H9 (cell line): Measurements from ENCODE around the gene LAMC1. TPM values are rescaled to one million over a fixed set of nuclear protein-coding genes. Genes with fewer than 3 reads are reported as not detected.

Experiments
- DNase-seq: peaks from one replicate; pipeline ENCODE4 v3.0.0-alpha.2; 2017
- H2AFZ ChIP-seq: one replicate; pipeline ENCODE4 v1.6.1; 2013; ENCODE audit warnings: mild to moderate bottlenecking, low read length, control low read depth, moderate library complexity
- H2AK5ac ChIP-seq: 2 replicates; pipeline ENCODE4 v1.6.1; 2013; ENCODE audit warnings: low read length, control low read depth, mixed read lengths; ENCODE audit not compliant: insufficient read length
- H2BK120ac ChIP-seq: one replicate; pipeline ENCODE4 v1.6.1; 2013; ENCODE audit warnings: low read depth, mild to moderate bottlenecking, low read length, control low read depth, inconsistent platforms; ENCODE audit not compliant: poor library complexity, severe bottlenecking
- H2BK12ac ChIP-seq: 2 replicates; pipeline ENCODE4 v1.6.1; 2013; ENCODE audit warnings: low read length, control low read depth, mixed read lengths, low read depth; ENCODE audit not compliant: insufficient read length
- H2BK15ac ChIP-seq: 2 replicates; pipeline ENCODE4 v1.6.1; 2013; ENCODE audit warnings: low read depth, low read length, control low read depth
- H2BK20ac ChIP-seq: one replicate; pipeline ENCODE4 v1.6.1; 2013; ENCODE audit warnings: low read depth, mild to moderate bottlenecking, low read length, control low read depth, inconsistent platforms; ENCODE audit not compliant: poor library complexity, severe bottlenecking
- H2BK5ac ChIP-seq: 2 replicates; pipeline ENCODE4 v1.6.1; 2013; ENCODE audit warnings: low read length, control low read depth, mixed read lengths; ENCODE audit not compliant: insufficient read length
- H3K14ac ChIP-seq: 2 replicates; pipeline ENCODE4 v1.6.1; 2013; ENCODE audit warnings: low read length, control low read depth; ENCODE audit not compliant: insufficient read depth
- H3K18ac ChIP-seq: 2 replicates; pipeline ENCODE4 v1.6.1; 2013; ENCODE audit warnings: low read depth, mild to moderate bottlenecking, mixed read lengths, low read length, control low read depth; ENCODE audit not compliant: insufficient read length
- H3K23ac ChIP-seq: 2 replicates; pipeline ENCODE4 v1.6.1; 2013; ENCODE audit warnings: low read length, control low read depth, mixed read lengths, low read depth; ENCODE audit not compliant: insufficient read length
- H3K23me2 ChIP-seq: 2 replicates; pipeline ENCODE4 v1.6.1; 2013; ENCODE audit warnings: low read depth, mild to moderate bottlenecking, mixed read lengths, low read length, control low read depth; ENCODE audit not compliant: insufficient read length, poor library complexity, severe bottlenecking
- H3K27ac ChIP-seq: 2 replicates; pipeline ENCODE4 v1.5.1; 2013; ENCODE audit warnings: low read length, control low read depth, mixed read lengths, low read depth; ENCODE audit not compliant: insufficient read length
- H3K27me3 ChIP-seq: 2 replicates; pipeline ENCODE4 v1.6.1; 2013; ENCODE audit warnings: low read length, control low read depth, inconsistent platforms; ENCODE audit not compliant: insufficient read depth
- H3K4ac ChIP-seq: 2 replicates; pipeline ENCODE4 v1.6.1; 2013; ENCODE audit warnings: low read depth, mild to moderate bottlenecking, control low read depth, inconsistent platforms, low read length, moderate library complexity
- H3K4me1 ChIP-seq: 2 replicates; pipeline ENCODE4 v1.6.1; 2013; ENCODE audit warnings: low read length, control low read depth, inconsistent platforms; ENCODE audit not compliant: insufficient read depth
- H3K4me2 ChIP-seq: 2 replicates; pipeline ENCODE4 v1.6.1; 2013; ENCODE audit warnings: low read length, control low read depth, mixed read lengths; ENCODE audit not compliant: insufficient read length, insufficient read depth
- H3K56ac ChIP-seq: 2 replicates; pipeline ENCODE4 v1.6.1; 2013; ENCODE audit warnings: low read depth, mild to moderate bottlenecking, mixed read lengths, low read length, control low read depth; ENCODE audit not compliant: insufficient read length
- H3K79me1 ChIP-seq: 2 replicates; pipeline ENCODE4 v1.6.1; 2013; ENCODE audit warnings: low read depth, mild to moderate bottlenecking, moderate library complexity, low read length, control low read depth, inconsistent platforms; ENCODE audit not compliant: insufficient read depth, poor library complexity, severe bottlenecking
- H3K79me2 ChIP-seq: 2 replicates; pipeline ENCODE4 v1.6.1; 2013; ENCODE audit warnings: low read length, control low read depth, inconsistent platforms; ENCODE audit not compliant: insufficient read depth
- H3K9ac ChIP-seq: 2 replicates; pipeline ENCODE4 v1.6.1; 2013; ENCODE audit warnings: low read length, control low read depth, mixed read lengths; ENCODE audit not compliant: insufficient read length; ENCODE audit errors: extremely low read depth
- H3K9me3 ChIP-seq: one replicate; pipeline ENCODE4 v1.6.1; 2013; ENCODE audit warnings: low read depth, low read length, inconsistent platforms; ENCODE audit not compliant: control insufficient read depth
- H3T11ph ChIP-seq: one replicate; pipeline ENCODE4 v1.6.1; 2013; ENCODE audit warnings: mild to moderate bottlenecking, low read length, control low read depth, inconsistent platforms
- H4K20me1 ChIP-seq: one replicate; pipeline ENCODE4 v1.6.1; 2013; ENCODE audit not compliant: control insufficient read depth, insufficient read length, insufficient read depth
- H4K5ac ChIP-seq: 2 replicates; pipeline ENCODE4 v1.6.1; 2013; ENCODE audit warnings: low read depth, mild to moderate bottlenecking, mixed read lengths, low read length, control low read depth; ENCODE audit not compliant: insufficient read length
- H4K8ac ChIP-seq: replicated peaks from 2 replicates; pipeline ENCODE4 v1.6.1; 2013; ENCODE audit warnings: low read length, control low read depth, mixed read lengths, low read depth; ENCODE audit not compliant: insufficient read length
- H4K91ac ChIP-seq: 2 replicates; pipeline ENCODE4 v1.6.1; 2013; ENCODE audit warnings: low read depth, mild to moderate bottlenecking, moderate library complexity, mixed read lengths, low read length, control low read depth; ENCODE audit not compliant: insufficient read length
- H3K27ac Mint-ChIP-seq, 3 experiments: 2 replicates in 2 of 3; 3 replicates in 1 of 3; pipeline ENCODE4 v1.8.0; 2020 to 2021; ENCODE audit warnings: mixed read lengths in 3 of 3, mild to moderate bottlenecking in 1 of 3, moderate library complexity in 1 of 3
- H3K27me3 Mint-ChIP-seq: 2 replicates; pipeline ENCODE4 v1.8.0; 2021; ENCODE audit warnings: low read depth, mild to moderate bottlenecking, moderate library complexity, mixed read lengths
- H3K36me3 Mint-ChIP-seq, 3 experiments: 2 replicates in 2 of 3; 3 replicates in 1 of 3; pipeline ENCODE4 v1.8.0; 2020 to 2021; ENCODE audit warnings: low read depth in 3 of 3, mixed read lengths in 3 of 3; ENCODE audit not compliant: insufficient read depth in 1 of 3
- H3K4me1 Mint-ChIP-seq, 2 experiments: 2 replicates each; pipeline ENCODE4 v1.8.0; 2020; ENCODE audit warnings: mixed read lengths in 2 of 2
- H3K4me3 Mint-ChIP-seq, 2 experiments: 2 replicates in 1 of 2; 3 replicates in 1 of 2; pipeline ENCODE4 v1.8.0; 2020 to 2021; ENCODE audit warnings: mild to moderate bottlenecking in 2 of 2, mixed read lengths in 2 of 2, moderate library complexity in 1 of 2
- H3K9me3 Mint-ChIP-seq, 2 experiments: 2 replicates in 1 of 2; 3 replicates in 1 of 2; pipeline ENCODE4 v1.8.0; 2020; ENCODE audit warnings: mild to moderate bottlenecking in 2 of 2, mixed read lengths in 2 of 2, moderate library complexity in 1 of 2
- CTCF ChIP-seq: fragments of 200-600 bp; sonication (generic); conservative IDR thresholded peaks from 3 replicates; pipeline ENCODE4 v1.8.0; 2021; ENCODE audit warnings: antibody characterized with exemption, mild to moderate bottlenecking
- WGBS: extraction: QIAGEN DNeasy Blood & Tissue Kit; methylation state at CpG from one replicate; pipeline ENCODE4 v1.1.7; 2013; ENCODE audit warnings: missing lambda C conversion rate, low lambda C conversion rate, mixed read lengths; ENCODE audit not compliant: insufficient read length; ENCODE audit errors: extremely low coverage; 5-methylcytosine and 5-hydroxymethylcytosine counted together
- total RNA-seq: library from RNA; stranded (reverse); gene quantifications from 2 replicates; pipeline ENCODE4 v1.2.1, GENCODE V29; 2021

LAMC1 gene
- total RNA-seq, 1 experiment from 2014 or later = 96.2 TPM

- no peaks in the 10 kb centered on the region for H4K20me1 ChIP-seq
- H3K4ac ChIP-seq = no peak overlapping the region
- Mint-ChIP-seq H3K4me1 (peaks cover 16 to 20% of the 10 kb centered on the region in 2 experiments), H3K27me3 (no peaks in the 10 kb centered on the region), H3K4me3 (no peak overlapping the region), H3K27ac (no peak overlapping the region), H3K36me3 (no peaks in the 10 kb centered on the region), H3K9me3 (no peaks in the 10 kb centered on the region; a peak in 1 of 5 replicates)
- H2BK120ac ChIP-seq = no peak overlapping the region
- H3K9me3 ChIP-seq = no peaks in the 10 kb centered on the region
- no peak overlapping the region for H3K4me2 ChIP-seq
- no peak overlapping the region for H2BK20ac ChIP-seq
- no peaks in the 10 kb centered on the region for H3K23me2 ChIP-seq
- no peak overlapping the region for H2BK12ac ChIP-seq
- no peak overlapping the region for H4K5ac ChIP-seq
- H3K9ac ChIP-seq = no peak overlapping the region
- no peaks in the 10 kb centered on the region for H3K27me3 ChIP-seq
- no peak overlapping the region for H2BK5ac ChIP-seq
- H3K18ac ChIP-seq = no peak overlapping the region
- TF ChIP-seq CTCF = no peak
- no peak overlapping the region for H2AFZ ChIP-seq
- no peak for DNase-seq
- H3K27ac ChIP-seq = no peak overlapping the region
- H3T11ph ChIP-seq = no peak overlapping the region
- H3K14ac ChIP-seq = no peak overlapping the region
- no peak overlapping the region for H3K56ac ChIP-seq
- no peak overlapping the region for H4K8ac ChIP-seq
- H2BK15ac ChIP-seq = no peak overlapping the region
- no CpG with 5 or more reads among the region's 7 CpGs for WGBS
- H4K91ac ChIP-seq = no peak overlapping the region
- no peak overlapping the region for H2AK5ac ChIP-seq
- H3K79me1 ChIP-seq = no peaks in the 10 kb centered on the region
- H3K23ac ChIP-seq = no peak overlapping the region
- no peaks in the 10 kb centered on the region for H3K79me2 ChIP-seq
- H3K4me1 ChIP-seq = peaks cover 2% of the 10 kb centered on the region; the same call in 1 of the 2 replicates
Measured at GRCh38 chr1:183178545-183178944, 155.3 kb downstream of the LAMC1 start.
